ENCODE data around the gene ZNF649. TPM values are rescaled to one million over a fixed set of nuclear protein-coding genes. Genes with fewer than 3 reads are reported as not detected.
"Not testable (repeated sequence)": the region's sequence is repeated elsewhere in the genome, so short reads cannot be mapped to it uniquely, and the experiment has no call there.

The ZNF649 gene
- polyA plus RNA-seq, 1 donor from 2014 or later = 19.8 TPM

DNA sequence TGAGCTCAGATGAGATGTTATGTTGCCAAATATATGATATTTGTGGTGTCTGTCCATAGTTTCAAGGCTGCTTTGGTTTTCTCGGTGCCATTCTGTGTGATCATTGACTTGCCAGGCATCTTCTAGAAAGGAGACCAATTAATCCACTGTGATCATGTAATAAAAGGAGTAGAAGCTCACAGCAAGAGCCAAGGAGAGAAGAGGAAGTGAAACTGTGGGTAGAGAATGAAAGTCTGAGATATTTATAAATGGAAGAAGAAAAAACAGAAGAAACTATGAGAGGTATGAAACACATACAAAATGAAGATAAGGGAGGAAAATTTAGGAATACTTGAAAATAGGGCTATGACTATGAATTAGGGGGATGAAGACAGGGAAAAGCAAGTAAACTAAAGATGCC is 11.3 kb upstream of the ZNF649 start:
- no peaks in the 10 kb centered on the region for H3K27me3 ChIP-seq (ENCODE audit: insufficient read depth, low read depth, low read length)
- H3K27ac ChIP-seq (ENCODE audit: low read length) = no peak overlapping the region
- TF ChIP-seq SMC3 (conservative IDR thresholded peaks at IDR 0.05; ENCODE audit: poor library complexity) = no peak
- no peak for TF ChIP-seq EZH2 (IDR thresholded peaks at IDR 0.05; ENCODE audit: borderline replicate concordance, insufficient read depth, low read length, poor library complexity, severe bottlenecking)
- TF ChIP-seq TAF1 (IDR thresholded peaks at IDR 0.05; ENCODE audit: low read depth) = no peak
- no peak for TF ChIP-seq MXI1 (conservative IDR thresholded peaks at IDR 0.05; ENCODE audit: poor library complexity, severe bottlenecking)
- TF ChIP-seq, protein P1, sequence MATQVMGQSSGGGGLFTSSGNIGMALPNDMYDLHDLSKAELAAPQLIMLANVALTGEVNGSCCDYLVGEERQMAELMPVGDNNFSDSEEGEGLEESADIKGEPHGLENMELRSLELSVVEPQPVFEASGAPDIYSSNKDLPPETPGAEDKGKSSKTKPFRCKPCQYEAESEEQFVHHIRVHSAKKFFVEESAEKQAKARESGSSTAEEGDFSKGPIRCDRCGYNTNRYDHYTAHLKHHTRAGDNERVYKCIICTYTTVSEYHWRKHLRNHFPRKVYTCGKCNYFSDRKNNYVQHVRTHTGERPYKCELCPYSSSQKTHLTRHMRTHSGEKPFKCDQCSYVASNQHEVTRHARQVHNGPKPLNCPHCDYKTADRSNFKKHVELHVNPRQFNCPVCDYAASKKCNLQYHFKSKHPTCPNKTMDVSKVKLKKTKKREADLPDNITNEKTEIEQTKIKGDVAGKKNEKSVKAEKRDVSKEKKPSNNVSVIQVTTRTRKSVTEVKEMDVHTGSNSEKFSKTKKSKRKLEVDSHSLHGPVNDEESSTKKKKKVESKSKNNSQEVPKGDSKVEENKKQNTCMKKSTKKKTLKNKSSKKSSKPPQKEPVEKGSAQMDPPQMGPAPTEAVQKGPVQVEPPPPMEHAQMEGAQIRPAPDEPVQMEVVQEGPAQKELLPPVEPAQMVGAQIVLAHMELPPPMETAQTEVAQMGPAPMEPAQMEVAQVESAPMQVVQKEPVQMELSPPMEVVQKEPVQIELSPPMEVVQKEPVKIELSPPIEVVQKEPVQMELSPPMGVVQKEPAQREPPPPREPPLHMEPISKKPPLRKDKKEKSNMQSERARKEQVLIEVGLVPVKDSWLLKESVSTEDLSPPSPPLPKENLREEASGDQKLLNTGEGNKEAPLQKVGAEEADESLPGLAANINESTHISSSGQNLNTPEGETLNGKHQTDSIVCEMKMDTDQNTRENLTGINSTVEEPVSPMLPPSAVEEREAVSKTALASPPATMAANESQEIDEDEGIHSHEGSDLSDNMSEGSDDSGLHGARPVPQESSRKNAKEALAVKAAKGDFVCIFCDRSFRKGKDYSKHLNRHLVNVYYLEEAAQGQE (IDR thresholded peaks at IDR 0.05; ENCODE audit: borderline replicate concordance) = no peak
- TF ChIP-seq POLR2AphosphoS5 (IDR thresholded peaks at IDR 0.05) = no peak
- TF ChIP-seq, protein P2, sequence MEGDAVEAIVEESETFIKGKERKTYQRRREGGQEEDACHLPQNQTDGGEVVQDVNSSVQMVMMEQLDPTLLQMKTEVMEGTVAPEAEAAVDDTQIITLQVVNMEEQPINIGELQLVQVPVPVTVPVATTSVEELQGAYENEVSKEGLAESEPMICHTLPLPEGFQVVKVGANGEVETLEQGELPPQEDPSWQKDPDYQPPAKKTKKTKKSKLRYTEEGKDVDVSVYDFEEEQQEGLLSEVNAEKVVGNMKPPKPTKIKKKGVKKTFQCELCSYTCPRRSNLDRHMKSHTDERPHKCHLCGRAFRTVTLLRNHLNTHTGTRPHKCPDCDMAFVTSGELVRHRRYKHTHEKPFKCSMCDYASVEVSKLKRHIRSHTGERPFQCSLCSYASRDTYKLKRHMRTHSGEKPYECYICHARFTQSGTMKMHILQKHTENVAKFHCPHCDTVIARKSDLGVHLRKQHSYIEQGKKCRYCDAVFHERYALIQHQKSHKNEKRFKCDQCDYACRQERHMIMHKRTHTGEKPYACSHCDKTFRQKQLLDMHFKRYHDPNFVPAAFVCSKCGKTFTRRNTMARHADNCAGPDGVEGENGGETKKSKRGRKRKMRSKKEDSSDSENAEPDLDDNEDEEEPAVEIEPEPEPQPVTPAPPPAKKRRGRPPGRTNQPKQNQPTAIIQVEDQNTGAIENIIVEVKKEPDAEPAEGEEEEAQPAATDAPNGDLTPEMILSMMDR (IDR thresholded peaks at IDR 0.05; ENCODE audit: poor library complexity, severe bottlenecking) = no peak
- H3K36me3 ChIP-seq (ENCODE audit: insufficient read depth, low read length) = no peaks in the 10 kb centered on the region
- H3K4me2 ChIP-seq (ENCODE audit: low read length) = no peak overlapping the region
- H3K4me3 ChIP-seq (ENCODE audit: low read length) = no peak overlapping the region
- no peak overlapping the region for H3K9ac ChIP-seq (ENCODE audit: low read length)
- no peaks in the 10 kb centered on the region for H3F3A ChIP-seq (ENCODE audit: insufficient read depth, low read length, poor library complexity, severe bottlenecking)
- no peaks in the 10 kb centered on the region for H4K20me1 ChIP-seq (ENCODE audit: insufficient read depth)
- no peaks in the 10 kb centered on the region for H3K9me2 ChIP-seq (ENCODE audit: insufficient read depth, low read length)
- no peaks in the 10 kb centered on the region for H3K79me2 ChIP-seq (replicated peaks; ENCODE audit: insufficient read depth, low read length)
- H3K9me3 ChIP-seq (ENCODE audit: low read length) = peaks cover 5% of the 10 kb centered on the region
- H2AFZ ChIP-seq (ENCODE audit: low read depth, low read length) = no peak overlapping the region

DNA sequence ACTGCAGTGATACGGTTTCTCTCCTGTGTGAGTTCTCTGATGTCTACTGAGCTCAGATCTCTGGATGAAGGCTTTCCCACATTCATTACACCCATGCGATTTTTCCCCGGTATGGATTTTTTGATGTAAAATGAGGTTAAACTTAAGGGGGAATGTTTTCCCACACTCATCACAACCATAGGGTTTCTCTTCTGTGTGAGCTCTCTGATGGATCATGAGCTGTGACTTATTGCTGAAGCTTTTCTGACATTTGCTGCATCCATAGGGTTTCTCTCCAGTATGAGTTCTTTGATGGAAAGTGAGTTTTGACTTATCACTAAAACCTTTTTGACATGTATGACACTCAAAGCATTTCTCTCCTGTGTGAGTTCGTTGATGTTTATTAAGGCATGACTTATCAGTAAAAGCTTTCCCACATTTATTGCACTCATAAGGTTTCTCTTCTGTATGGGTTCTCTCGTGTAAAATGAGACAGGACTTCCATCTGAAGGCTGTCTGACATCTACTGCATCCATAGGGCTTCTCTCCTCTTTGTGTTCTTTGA is 10.6 kb upstream of the ZNF649 start:
- Histone ChIP-seq H3K4me3 (ENCODE audit: low read length) (no peak overlapping the region), H3K9me3 (ENCODE audit: low read length) (peaks cover 5% of the 10 kb centered on the region), H3K27ac (ENCODE audit: low read length) (no peak overlapping the region), H3K36me3 (ENCODE audit: insufficient read depth, low read length) (no peaks in the 10 kb centered on the region), H3K4me2 (ENCODE audit: low read length) (no peak overlapping the region), H3K9me2 (ENCODE audit: insufficient read depth, low read length) (no peaks in the 10 kb centered on the region), H3K9ac (ENCODE audit: low read length) (no peak overlapping the region), H3K27me3 (ENCODE audit: insufficient read depth, low read depth, low read length) (no peaks in the 10 kb centered on the region), H4K20me1 (ENCODE audit: insufficient read depth) (no peaks in the 10 kb centered on the region), H3K79me2 (replicated peaks; ENCODE audit: insufficient read depth, low read length) (no peaks in the 10 kb centered on the region), H2AFZ (ENCODE audit: low read depth, low read length) (no peak overlapping the region), H3F3A (ENCODE audit: insufficient read depth, low read length, poor library complexity, severe bottlenecking) (no peaks in the 10 kb centered on the region)
- TF ChIP-seq, protein P1 (IDR thresholded peaks at IDR 0.05; ENCODE audit: borderline replicate concordance) = no peak
- no peak for TF ChIP-seq SMC3 (conservative IDR thresholded peaks at IDR 0.05; ENCODE audit: poor library complexity)
- no peak for TF ChIP-seq EP300 (conservative IDR thresholded peaks at IDR 0.05; ENCODE audit: poor library complexity, severe bottlenecking)
- TF ChIP-seq, protein P2 (IDR thresholded peaks at IDR 0.05; ENCODE audit: poor library complexity, severe bottlenecking) = no peak
- no peak for TF ChIP-seq EZH2 (IDR thresholded peaks at IDR 0.05; ENCODE audit: borderline replicate concordance, insufficient read depth, low read length, poor library complexity, severe bottlenecking)
- no peak for TF ChIP-seq RAD21 (conservative IDR thresholded peaks at IDR 0.05)
- TF ChIP-seq TAF1 (IDR thresholded peaks at IDR 0.05; ENCODE audit: low read depth) = no peak
- TF ChIP-seq MXI1 (conservative IDR thresholded peaks at IDR 0.05; ENCODE audit: poor library complexity, severe bottlenecking) = no peak
- TF ChIP-seq POLR2AphosphoS5 (IDR thresholded peaks at IDR 0.05) = no peak

DNA sequence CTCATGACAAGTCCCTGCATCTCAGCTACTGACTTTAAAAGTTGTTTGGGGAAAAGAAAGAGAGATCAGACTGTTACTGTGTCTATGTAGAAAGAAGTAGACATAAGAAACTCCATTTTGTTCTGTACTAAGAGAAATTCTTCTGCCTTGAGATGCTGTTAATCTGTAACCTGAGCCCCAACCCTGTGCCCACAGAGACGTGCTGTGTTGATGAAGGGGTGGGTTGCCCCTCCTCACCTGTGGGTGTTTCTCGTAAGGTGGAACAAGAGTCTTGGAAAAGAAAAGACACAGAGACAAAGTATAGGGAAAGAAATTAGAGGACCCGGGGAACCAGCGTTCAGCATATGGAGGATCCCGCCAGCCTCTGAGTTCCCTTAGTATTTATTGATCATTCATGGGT is 3.2 kb upstream of the ZNF649 start:
- peaks cover 18% of the 10 kb centered on the region for H3K79me2 ChIP-seq (replicated peaks; ENCODE audit: insufficient read depth, low read length)
- not testable (repeated sequence) for H3K4me3 ChIP-seq (ENCODE audit: low read length); H4K20me1 ChIP-seq (ENCODE audit: insufficient read depth); H3K9me2 ChIP-seq (ENCODE audit: insufficient read depth, low read length); H3F3A ChIP-seq (ENCODE audit: insufficient read depth, low read length, poor library complexity, severe bottlenecking); H3K36me3 ChIP-seq (ENCODE audit: insufficient read depth, low read length); H3K27me3 ChIP-seq (ENCODE audit: insufficient read depth, low read depth, low read length); H2AFZ ChIP-seq (ENCODE audit: low read depth, low read length); H3K27ac ChIP-seq (ENCODE audit: low read length); H3K9me3 ChIP-seq (ENCODE audit: low read length); H3K9ac ChIP-seq (ENCODE audit: low read length); H3K4me2 ChIP-seq (ENCODE audit: low read length)

Measured in neural cell (in vitro differentiated cells).